Activated CD4-positive, alpha-beta T cell treated with anti-CD3 and anti-CD28 coated beads for 24 hours (primary cell): ENCODE results near the gene TPM3.
"Not testable (repeated sequence)": the region's sequence is repeated elsewhere in the genome, so short reads cannot be mapped to it uniquely, and the experiment has no call there.

Source experiments
- DNase-seq, 2 donors: peaks; one replicate each; pipeline ENCODE4 v3.0.0-alpha.2; 2020; ENCODE audit warnings: low read depth in 2 of 2

The TPM3 gene

GRCh38 chr1:154166207-154166606 lies 25.7 kb downstream of the TPM3 start:
- no peak for DNase-seq

- no peak for DNase-seq
Observed at GRCh38 chr1:154159554-154159953, 32.3 kb downstream of the TPM3 start.

GRCh38 chr1:154158307-154159125 lies 33.4 kb downstream of the TPM3 start:
- DNase-seq, result no peak

- peak; percentile 36 to 63 for DNase-seq
Observed at GRCh38 chr1:154157520-154158306, 34.2 kb downstream of the TPM3 start.

GRCh38 chr1:154155251-154155650 lies 36.6 kb downstream of the TPM3 start:
- DNase-seq, result no peak

GRCh38 chr1:154154534-154155191 lies 37.2 kb downstream of the TPM3 start, which contains the start of gene NUP210L:
Gene NUP210L (minus strand): TSS chr1:154155073.
- DNase-seq, result no peak

- no peak for DNase-seq
Observed at GRCh38 chr1:154154053-154154452, 37.8 kb downstream of the TPM3 start.

GRCh38 chr1:154151311-154151710 lies 40.6 kb downstream of the TPM3 start:
- no peak for DNase-seq

- DNase-seq, result no peak
Observed at GRCh38 chr1:154148807-154149206, 43.1 kb downstream of the TPM3 start.

- not testable (repeated sequence) for DNase-seq
Observed at GRCh38 chr1:154147505-154147904, 44.4 kb downstream of the TPM3 start.

- no peak for DNase-seq
Observed at GRCh38 chr1:154145986-154146385, 45.9 kb downstream of the TPM3 start.

- DNase-seq, result no peak
Observed at GRCh38 chr1:154142358-154142757, 49.5 kb downstream of the TPM3 start.

- DNase-seq, result no peak
Observed at GRCh38 chr1:154141240-154141639, 50.7 kb downstream of the TPM3 start.

- no peak for DNase-seq
Observed at GRCh38 chr1:154137888-154138287, 54.0 kb downstream of the TPM3 start.

GRCh38 chr1:154133256-154133655 lies 58.6 kb downstream of the TPM3 start:
- no peak for DNase-seq

GRCh38 chr1:154129391-154129970 lies 62.4 kb downstream of the TPM3 start:
- DNase-seq, result no peak

- not testable (repeated sequence) for DNase-seq
Observed at GRCh38 chr1:154123205-154123604, 68.7 kb downstream of the TPM3 start.

- no peak for DNase-seq
Observed at GRCh38 chr1:154117642-154118041, 74.3 kb downstream of the TPM3 start.

- DNase-seq, result no peak
Observed at GRCh38 chr1:154115180-154115579, 76.7 kb downstream of the TPM3 start.
